ENCODE measurements around the gene OBP2A.

DNA sequence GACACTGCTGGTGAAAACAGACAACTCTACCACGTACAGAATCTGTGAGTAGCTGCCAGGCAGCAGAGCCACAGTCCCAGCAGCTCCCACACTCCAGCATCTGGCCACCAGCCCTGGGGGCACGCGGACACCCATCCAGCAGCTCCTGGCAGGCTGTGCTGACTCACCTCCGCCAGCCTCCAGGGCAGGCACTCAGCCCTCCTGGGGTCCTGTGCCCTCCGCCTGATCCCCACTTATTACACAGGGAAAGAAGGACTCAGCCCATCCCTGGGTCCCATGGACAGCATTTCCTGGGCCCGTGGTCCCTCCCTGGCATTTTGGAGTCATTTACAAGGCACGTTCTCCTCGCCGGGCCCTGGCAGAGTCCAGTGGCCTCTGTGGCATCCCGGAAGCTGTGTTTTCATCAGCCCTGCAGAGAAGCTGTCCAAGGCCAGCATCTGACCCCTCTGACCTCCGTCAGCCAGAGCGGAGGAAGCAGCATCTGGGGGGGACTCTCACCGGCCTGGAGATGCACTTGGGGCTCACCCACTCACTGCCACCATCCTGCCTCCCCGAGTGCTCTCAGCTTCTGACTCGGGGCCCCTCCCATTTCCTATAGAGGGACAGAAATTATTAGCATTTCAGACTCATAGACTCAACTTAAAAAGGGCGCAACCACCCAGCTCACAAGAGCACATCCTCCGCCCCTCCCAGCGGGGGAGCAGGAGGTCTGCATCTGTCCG, 37.2 kb downstream of the OBP2A start:
- no peak for TF ChIP-seq POLR2A (IDR thresholded peaks at IDR 0.05)
- TF ChIP-seq, protein P1, sequence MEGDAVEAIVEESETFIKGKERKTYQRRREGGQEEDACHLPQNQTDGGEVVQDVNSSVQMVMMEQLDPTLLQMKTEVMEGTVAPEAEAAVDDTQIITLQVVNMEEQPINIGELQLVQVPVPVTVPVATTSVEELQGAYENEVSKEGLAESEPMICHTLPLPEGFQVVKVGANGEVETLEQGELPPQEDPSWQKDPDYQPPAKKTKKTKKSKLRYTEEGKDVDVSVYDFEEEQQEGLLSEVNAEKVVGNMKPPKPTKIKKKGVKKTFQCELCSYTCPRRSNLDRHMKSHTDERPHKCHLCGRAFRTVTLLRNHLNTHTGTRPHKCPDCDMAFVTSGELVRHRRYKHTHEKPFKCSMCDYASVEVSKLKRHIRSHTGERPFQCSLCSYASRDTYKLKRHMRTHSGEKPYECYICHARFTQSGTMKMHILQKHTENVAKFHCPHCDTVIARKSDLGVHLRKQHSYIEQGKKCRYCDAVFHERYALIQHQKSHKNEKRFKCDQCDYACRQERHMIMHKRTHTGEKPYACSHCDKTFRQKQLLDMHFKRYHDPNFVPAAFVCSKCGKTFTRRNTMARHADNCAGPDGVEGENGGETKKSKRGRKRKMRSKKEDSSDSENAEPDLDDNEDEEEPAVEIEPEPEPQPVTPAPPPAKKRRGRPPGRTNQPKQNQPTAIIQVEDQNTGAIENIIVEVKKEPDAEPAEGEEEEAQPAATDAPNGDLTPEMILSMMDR (IDR thresholded peaks at IDR 0.05) = no peak

Data from suprapubic skin (tissue), 3 donors.